Measurements from ENCODE around the gene FGG. TPM values are rescaled to one million over a fixed set of nuclear protein-coding genes. Genes with fewer than 3 reads are reported as not detected.

FGG gene
- total and polyA plus RNA-seq, 2 of the 13 experiments (the other 11 are each of a cell fraction or from before 2014, with no cell fraction given) = 1,037 to 2,423 TPM

- FAIRE-seq (no peak), ATAC-seq (no peak), DNase-seq (ENCODE audit: low spot score) (no peak)
- 95% methylated on average over 10 of the region's 10 CpGs for WGBS (ENCODE audit: low lambda C conversion rate)
- TF ChIP-seq MEF2D (CRISPR knock-in tag; IDR thresholded peaks at IDR 0.05) (no peak), ZC3H13 (CRISPR knock-in tag; IDR thresholded peaks at IDR 0.05) (peak; percentile 79), ZNF367 (CRISPR knock-in tag; IDR thresholded peaks at IDR 0.05; ENCODE audit: borderline replicate concordance) (no peak), ZNF589 (CRISPR knock-in tag; conservative IDR thresholded peaks at IDR 0.05) (peak; percentile 55; the same call in 1 of the 2 replicates), POLR2A (IDR thresholded peaks at IDR 0.05; ENCODE audit: insufficient read depth in 1 of 2, low read depth in 2 of 2, low read length in 2 of 2) (peak; percentile 11 to 19; a peak in 1 of 4 replicates), ATF4 (CRISPR knock-in tag; IDR thresholded peaks at IDR 0.05) (0 out of 4 replicates have a peak, but pooled peaks of 1 of the 2 experiments have one; percentile 24), HES4 (CRISPR knock-in tag; IDR thresholded peaks at IDR 0.05; ENCODE audit: borderline replicate concordance) (no peak), RBM22 (optimal IDR thresholded peaks at IDR 0.05; ENCODE audit: low read length) (peak; percentile 90), NR2F6 (IDR thresholded peaks at IDR 0.05) (no peak), NR2F6 (CRISPR knock-in tag; IDR thresholded peaks at IDR 0.05) (no peak), RBFOX2 (IDR thresholded peaks at IDR 0.05; ENCODE audit: low read depth, low read length) (peak; percentile 92; the same call in 1 of the 2 replicates), POLR2AphosphoS5 (IDR thresholded peaks at IDR 0.05; ENCODE audit: low read depth, low read length) (0 out of 2 replicates have a peak, but pooled peaks have one; percentile 4), PAF1 (CRISPR knock-in tag; IDR thresholded peaks at IDR 0.05) (peak; percentile 66; the same call in 1 of the 2 replicates), FOSL2 (CRISPR knock-in tag; IDR thresholded peaks at IDR 0.05) (0 out of 2 replicates have a peak, but pooled peaks have one; percentile 4), ZNF891 (CRISPR knock-in tag; IDR thresholded peaks at IDR 0.05) (no peak), SALL1 (CRISPR knock-in tag; IDR thresholded peaks at IDR 0.05) (0 out of 2 replicates have a peak, but pooled peaks have one; percentile 5)
- TF ChIP-seq, protein P1, sequence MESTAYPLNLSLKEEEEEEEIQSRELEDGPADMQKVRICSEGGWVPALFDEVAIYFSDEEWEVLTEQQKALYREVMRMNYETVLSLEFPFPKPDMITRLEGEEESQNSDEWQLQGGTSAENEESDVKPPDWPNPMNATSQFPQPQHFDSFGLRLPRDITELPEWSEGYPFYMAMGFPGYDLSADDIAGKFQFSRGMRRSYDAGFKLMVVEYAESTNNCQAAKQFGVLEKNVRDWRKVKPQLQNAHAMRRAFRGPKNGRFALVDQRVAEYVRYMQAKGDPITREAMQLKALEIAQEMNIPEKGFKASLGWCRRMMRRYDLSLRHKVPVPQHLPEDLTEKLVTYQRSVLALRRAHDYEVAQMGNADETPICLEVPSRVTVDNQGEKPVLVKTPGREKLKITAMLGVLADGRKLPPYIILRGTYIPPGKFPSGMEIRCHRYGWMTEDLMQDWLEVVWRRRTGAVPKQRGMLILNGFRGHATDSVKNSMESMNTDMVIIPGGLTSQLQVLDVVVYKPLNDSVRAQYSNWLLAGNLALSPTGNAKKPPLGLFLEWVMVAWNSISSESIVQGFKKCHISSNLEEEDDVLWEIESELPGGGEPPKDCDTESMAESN (CRISPR knock-in tag; conservative IDR thresholded peaks at IDR 0.05) = 0 out of 2 replicates have a peak, but pooled peaks have one; percentile 25
- TF ChIP-seq, protein P2, sequence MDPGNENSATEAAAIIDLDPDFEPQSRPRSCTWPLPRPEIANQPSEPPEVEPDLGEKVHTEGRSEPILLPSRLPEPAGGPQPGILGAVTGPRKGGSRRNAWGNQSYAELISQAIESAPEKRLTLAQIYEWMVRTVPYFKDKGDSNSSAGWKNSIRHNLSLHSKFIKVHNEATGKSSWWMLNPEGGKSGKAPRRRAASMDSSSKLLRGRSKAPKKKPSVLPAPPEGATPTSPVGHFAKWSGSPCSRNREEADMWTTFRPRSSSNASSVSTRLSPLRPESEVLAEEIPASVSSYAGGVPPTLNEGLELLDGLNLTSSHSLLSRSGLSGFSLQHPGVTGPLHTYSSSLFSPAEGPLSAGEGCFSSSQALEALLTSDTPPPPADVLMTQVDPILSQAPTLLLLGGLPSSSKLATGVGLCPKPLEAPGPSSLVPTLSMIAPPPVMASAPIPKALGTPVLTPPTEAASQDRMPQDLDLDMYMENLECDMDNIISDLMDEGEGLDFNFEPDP (CRISPR knock-in tag; conservative IDR thresholded peaks at IDR 0.05) = 0 out of 2 replicates have a peak, but pooled peaks have one; percentile 78
- in situ Hi-C loops (cut with HindIII; ENCODE audit: extremely low pct_ligation_motif_present, low pct_unique_long_range_greater_than_20kb) = no loop called here
- H3K4me3 ChIP-seq (replicated peaks in 1 of 3; ENCODE audit: insufficient read depth in 1 of 3, low read depth in 2 of 3, low read length in 3 of 3) = no peak overlapping the region; a peak in 1 of 6 replicates
- H3K36me3 ChIP-seq (replicated peaks in 1 of 2; ENCODE audit: control insufficient read depth in 1 of 2, insufficient read depth in 2 of 2, low read length in 2 of 2) = peaks cover 3 to 26% of the 10 kb centered on the region in 2 experiments
- ChIA-PET CTCF (ENCODE audit: low intra/inter-chr PET ratio, low total read pairs) (no interaction called here), POLR2A (interaction anchor here (1.4 to 16.0 kb wide), 10 partner anchors 8 to 33 kb away, joined by 4 to 468 read pairs (median 14); partner anchors contain the start of gene FGG)
- H2AFZ ChIP-seq (ENCODE audit: low read length) = no peak overlapping the region
- H3K27ac ChIP-seq (ENCODE audit: extremely low read length, insufficient read depth, low read length) = peak overlapping the region; percentile 33
- H3K9me3 ChIP-seq (ENCODE audit: low read length) = no peaks in the 10 kb centered on the region
- H4K20me1 ChIP-seq (ENCODE audit: insufficient read depth, low read length) = no peaks in the 10 kb centered on the region
- no peak overlapping the region for H3K9ac ChIP-seq (ENCODE audit: insufficient read depth, low read depth, low read length)
- peak overlapping the region; percentile 90 for H3K4me2 ChIP-seq (ENCODE audit: low read depth, low read length)
- H3K4me1 ChIP-seq (ENCODE audit: insufficient read depth, low read length) = peaks cover 64% of the 10 kb centered on the region
- BruUV-seq (replicated peaks) = no TSS peak
- H3K27me3 ChIP-seq (ENCODE audit: control insufficient read depth in 1 of 2, insufficient read depth in 2 of 2, low read length in 2 of 2) = no peaks in the 10 kb centered on the region
- intact Hi-C loops (cut with micrococcal nuclease; ENCODE audit: unreplicated experiment) = no loop called here
- peaks cover 25% of the 10 kb centered on the region for H3K79me2 ChIP-seq (ENCODE audit: insufficient read depth, low read length)
These were observed 27.0 kb downstream of the FGG start for GRCh38 chr4:154585369-154586018.

All from HepG2 (cell line).